ENCODE measurements around the gene TELO2.
"Not testable (repeated sequence)": the region's sequence is repeated elsewhere in the genome, so short reads cannot be mapped to it uniquely, and the experiment has no call there.

TELO2 gene

GRCh38 chr16:1478937-1479336 is 14.2 kb upstream of the TELO2 start:
- DNase-seq = not testable (repeated sequence)

DNA sequence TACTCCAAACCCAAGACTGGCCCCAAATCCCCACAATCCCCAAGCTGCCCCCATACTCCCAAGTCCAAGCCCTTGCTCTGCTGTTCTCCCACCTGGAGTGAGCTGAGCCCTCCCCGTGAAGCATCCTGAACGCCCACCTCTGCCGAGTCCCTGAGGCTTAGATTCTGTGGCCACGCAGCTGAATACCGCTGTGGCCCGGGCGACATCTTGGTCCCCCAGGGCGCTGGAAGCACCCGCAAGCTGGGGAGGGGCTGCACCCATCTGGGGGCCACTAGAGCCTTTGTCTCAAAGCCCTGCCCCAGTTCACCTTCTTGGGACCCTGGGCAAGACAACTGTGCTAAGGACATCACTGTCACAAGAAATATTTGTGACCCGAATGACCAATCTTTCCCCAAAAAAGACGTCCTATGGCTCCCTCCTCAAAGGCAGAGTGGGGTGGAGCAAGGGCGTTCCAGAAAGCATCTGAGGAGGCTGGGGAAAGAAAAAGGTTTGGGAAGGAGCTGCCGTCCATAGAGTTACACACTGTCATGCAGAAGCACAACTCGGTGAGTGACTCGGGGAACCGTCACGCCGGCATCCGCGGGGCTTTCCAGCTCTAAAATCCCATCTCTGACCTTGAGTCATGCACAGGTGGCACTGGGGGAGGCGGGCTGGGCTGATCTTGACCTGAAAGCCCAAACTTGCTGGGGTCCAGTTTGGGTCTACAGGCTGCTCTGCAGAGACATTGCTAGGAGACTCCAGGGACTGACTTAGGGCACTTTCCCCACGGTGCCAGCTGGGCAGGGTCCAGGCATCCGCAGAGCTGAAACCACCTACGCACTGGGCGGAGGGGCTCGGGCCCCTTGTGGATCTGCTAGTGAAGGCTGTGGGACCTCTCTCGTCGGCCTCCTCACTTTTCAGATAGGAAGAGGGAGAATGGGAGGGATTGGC is 11.0 kb upstream of the TELO2 start:
- no peak for DNase-seq

- no peak for DNase-seq
These were observed 7.2 kb upstream of the TELO2 start for GRCh38 chr16:1485847-1486496.

DNA sequence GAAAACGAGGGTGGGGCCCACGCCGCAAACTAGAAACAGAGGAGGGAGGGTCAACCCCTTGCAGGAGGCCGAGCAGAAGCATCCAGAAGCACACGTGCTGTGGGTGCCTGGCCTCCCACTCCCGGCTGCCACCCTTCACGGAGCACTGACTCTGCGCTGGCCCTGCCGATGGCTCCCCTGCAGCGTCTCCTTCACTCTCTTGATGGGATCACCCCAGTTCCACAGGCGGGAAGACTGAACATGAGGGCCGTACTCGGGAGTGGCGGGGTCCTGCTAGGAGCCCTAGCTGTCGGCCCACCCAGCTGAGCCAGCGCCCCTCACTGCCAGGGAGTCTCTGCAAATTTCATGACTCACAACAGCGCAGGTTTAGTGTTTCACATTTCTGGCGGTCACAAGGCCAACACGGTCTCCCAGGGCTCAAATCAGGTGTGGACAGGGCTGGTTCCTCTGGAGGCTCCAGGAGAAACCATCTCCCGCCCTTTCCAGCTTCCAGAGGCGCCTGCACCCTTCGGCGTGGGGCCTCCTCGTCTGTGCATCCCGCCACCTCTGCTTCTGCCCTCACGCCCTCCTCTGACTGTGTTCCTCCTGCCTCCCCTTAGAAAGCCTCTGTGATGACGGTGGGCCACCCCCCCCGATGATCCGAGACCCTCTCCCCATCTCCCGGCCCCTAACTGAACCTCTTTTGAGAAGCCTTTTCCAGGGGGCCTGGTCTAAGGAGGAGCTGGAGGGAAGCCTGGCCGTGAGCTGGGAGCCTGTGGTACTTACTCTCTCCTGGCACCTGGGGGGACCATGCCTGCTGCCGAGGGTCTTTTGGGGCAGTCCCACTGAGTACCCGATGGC is 6.4 kb upstream of the TELO2 start:
- DNase-seq = no peak

- no peak for DNase-seq
These were observed 5.6 kb upstream of the TELO2 start for GRCh38 chr16:1487395-1488053.

DNA sequence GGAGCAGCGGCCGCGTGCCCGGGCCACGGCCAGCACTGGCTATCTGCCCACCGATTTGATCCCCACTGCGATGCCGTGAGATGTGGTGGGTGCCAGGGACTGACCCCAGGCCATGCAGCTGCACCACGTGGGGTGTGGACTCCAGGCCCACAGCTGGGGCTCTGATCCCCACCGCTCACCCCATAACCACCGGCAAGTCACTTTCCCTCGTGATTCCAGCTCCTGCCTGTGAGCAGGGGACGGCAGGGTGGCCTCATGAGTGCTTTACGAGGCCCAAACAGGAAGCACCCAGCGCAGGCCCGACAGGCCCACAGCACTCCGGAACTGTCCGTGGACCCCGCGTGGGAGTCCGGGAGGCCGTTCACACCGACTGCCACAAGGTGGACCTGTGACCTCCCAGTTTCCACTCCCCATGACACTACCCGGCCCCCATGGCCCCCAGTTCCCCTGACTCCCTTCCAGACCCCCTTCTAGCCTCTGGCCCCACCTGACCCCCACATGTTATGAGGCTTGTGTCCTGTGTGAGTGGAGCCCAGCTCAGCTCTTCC is 5.0 kb upstream of the TELO2 start:
- DNase-seq = no peak

DNA sequence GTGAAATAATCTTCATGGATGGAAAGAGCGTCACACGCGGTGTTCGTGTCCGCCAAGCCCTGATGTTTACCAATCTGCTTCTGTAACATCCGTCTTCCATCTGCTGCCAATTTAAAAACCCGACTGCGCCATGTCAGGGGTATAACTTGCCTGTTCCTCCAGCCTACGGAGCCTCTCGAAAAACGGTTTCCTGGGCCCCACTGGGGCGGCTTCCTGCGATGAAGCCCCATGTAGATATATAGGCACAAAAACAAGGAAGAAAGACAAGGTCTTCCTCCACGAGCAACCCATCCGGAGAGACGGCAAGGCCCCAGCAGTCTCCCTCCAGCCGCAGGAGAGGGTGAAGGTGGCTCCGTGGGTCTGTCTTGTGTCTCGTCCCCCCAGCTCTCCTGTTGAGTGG is 4.5 kb upstream of the TELO2 start, which contains the start of gene PTX4:
TSS of gene PTX4 (minus strand) at position 326 of the 400 bp plus-strand sequence. CDS start at position 291, 35 bp downstream.
- DNase-seq = no peak

DNA sequence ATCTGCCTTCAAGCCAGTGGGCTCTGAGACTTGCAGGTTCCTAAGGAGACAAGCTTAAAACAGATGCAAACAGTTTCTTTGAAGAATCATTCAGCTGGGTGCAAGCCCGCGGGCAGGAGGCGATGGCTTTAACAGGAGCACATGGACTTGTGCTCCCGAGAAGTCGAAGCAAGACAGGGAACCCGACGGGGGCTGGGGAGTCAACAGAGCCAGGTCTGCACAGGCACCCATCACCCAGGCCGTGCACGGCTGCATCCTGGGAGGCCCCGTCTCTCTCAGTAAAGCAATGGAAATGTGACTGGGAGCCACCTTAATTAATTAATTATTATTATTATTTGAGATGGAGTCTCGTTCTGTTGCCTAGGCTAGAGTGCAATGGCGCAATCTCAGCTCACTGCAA is 4.1 kb upstream of the TELO2 start:
- no peak for DNase-seq

DNA sequence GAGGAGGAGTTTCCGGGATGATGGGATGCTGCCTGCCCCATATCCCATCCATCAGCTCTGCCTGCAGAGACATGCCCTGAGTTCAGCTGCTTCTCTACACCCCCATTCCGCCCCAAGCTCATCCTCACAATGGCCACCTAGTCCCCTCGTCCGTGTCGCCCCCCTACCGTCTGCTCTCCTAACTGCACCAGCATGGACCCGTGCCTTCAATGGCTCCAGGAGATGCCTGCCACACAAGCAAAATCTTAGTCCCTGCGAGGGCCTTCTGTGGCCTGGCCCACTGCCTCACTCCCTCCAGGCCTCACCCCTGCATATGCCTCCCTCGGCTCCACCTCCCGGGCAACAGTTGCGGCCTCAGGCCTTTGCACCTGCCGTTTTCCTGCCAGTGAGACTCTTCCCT is 1.8 kb upstream of the TELO2 start:
- DNase-seq = no peak

GRCh38 chr16:1492082-1492922 is 858 bp upstream of the TELO2 start:
- no peak for DNase-seq

DNA sequence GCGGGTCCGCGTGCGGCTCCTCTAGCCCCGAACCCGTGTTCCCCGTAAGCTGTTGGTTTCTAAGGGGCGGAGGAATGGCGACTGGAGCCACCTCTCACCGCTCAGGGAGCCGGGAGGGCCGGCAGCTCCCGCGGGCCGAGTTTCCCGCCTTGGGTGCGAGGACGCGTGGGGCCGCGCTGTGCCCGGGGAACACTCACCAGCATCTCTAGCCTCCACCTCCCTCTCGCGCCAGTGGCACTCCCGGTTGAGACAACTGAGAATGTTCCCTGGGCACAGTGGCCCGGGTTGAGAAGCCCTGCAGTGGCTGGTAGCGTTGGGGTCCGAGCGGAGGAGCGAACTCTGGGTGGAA is 560 bp downstream of the TELO2 start:
- DNase-seq = no peak

GRCh38 chr16:1494129-1494640 is 1.0 kb downstream of the TELO2 start:
- DNase-seq = no peak

- DNase-seq = no peak
These were observed 1.6 kb downstream of the TELO2 start for GRCh38 chr16:1494711-1495110.

DNA sequence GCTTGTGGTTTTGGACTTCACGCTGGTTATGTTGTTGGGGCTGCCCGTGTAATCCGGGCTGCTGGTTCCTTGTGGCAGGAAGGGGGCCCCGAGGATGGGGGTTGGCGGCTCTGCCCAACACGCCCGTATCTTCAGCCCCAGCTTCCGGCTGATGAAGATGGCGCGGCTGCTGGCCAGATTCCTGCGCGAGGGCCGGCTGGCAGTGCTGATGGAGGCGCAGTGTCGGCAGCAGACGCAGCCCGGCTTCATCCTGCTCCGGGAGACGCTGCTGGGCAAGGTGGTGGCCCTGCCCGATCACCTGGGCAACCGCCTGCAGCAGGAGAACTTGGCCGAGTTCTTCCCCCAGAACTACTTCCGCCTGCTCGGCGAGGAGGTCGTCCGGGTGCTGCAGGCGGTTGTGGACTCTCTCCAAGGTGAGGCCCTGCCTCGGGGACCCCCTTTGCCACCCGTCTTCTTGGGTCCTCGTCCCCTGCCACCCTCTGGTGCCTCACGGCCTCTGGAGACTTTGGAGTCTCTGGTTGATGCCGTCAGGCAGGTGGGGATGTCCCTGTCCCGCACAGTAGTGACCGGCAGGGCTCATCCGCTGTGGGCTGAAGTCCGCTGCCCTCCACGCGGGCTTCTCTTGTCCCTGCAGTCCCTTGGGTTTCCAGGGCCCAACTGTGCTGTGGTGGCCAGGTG is 2.2 kb downstream of the TELO2 start:
- DNase-seq = no peak

GRCh38 chr16:1495889-1496262 is 2.7 kb downstream of the TELO2 start:
- DNase-seq = no peak

DNA sequence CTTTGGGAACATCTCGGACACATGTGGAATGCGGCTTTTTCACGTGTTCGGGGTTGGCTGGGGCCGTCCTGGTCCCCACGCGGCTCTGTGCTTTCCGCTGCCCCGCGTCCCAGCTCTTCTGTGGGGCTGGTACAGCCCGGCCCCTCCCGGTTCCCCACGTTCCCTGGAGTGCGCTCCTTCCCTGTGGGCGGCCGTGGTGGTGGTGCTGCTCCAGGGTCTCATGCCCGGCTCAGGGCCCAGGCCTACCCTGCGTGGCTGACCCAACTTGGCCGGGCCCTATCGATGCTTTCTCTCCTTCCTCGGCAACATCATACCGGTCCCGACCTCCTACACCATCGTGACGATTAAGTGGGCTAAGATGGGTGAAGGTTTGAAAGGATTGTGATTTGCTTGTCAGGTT is 3.3 kb downstream of the TELO2 start:
- DNase-seq = no peak

DNA sequence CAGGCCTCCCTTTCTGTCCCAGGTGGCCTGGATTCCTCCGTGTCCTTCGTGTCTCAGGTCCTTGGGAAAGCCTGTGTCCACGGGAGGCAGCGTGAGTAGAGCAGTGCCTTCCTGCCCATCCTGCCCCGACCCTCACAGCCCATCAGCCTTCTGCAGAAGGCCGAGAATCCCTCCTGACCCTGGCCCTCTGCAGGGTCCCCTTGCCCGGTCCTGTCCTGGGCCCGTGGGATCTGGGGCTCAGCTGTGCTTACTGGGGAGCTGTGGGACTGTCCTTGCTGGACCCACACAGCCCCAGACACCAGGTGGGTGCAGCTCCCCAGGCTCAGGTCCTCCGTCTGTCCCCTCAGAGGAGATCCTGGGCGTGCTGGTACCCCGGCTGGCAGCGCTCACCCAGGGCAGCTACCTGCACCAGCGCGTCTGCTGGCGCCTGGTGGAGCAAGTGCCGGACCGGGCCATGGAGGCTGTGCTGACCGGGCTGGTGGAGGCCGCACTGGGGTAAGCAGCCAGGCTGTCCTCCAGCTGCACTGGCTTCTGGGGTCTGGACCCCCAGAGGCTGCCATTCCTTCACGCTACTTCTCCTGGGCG is 3.9 kb downstream of the TELO2 start:
- no peak for DNase-seq

DNA sequence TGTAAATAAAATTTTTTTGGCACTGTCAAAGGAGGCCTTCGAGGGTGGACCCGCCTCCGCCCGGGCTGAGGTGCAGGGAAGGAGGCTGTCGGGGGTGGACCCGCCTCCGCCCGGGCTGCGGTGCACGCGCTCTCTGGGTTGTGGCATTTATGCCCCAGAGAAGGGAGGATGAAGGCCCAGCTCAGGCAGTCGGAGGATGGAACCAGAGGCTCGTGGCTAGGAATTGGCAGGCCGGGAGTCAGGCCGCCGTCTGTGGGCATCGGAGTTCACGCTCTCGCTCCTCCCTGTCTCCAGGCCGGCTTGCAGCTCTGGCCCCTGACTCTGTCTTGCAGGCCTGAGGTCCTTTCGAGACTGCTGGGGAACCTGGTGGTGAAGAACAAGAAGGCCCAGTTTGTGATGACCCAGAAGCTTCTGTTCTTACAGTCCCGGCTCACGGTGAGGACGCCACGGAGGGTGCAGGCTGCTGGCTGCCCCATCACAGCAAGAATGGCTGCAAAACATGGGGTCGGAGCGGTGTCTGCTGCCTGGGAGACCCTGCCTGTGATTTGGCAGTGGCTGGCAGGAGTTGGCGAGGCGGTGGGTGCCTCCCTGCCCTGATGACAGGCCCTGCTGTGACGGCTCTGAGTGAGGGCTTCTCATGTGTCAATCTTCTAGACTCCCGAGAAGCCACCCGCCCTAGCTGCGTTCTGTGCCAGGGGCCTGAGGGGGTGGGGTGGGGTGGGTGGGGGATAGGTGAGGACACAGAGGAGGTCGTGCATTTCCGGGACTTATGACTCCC is 5.9 kb downstream of the TELO2 start:
- no peak for DNase-seq

DNA sequence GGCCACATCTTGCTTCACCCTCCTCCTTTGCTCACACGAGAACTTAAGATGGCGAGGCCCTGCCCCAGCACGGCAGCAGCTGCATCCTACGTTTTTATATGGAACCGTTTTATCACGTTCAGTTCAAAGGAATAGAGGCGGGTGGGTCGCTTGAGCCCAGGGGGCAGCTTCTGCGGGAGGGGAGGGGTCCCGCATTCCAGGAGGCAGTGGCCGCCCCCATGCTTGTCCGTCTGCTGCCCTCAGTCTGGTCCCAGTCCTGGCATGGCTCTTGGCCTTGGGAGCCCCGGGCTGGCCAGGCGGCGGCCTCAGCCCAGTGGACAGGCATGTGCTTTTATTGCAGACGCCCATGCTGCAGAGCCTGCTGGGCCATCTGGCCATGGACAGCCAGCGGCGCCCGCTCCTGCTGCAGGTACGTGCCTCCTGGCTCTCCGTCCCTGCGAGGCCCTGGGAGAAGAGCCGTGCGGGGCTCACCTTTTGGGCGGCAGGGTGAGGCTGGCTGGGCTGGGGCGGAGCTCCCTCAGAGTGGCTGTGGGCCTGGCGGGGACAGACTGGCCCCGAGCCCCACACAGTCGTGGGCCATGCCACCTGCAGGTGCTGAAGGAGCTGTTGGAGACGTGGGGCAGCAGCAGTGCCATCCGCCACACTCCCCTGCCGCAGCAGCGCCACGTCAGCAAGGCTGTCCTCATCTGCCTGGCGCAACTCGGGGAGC is 6.8 kb downstream of the TELO2 start:
- no peak for DNase-seq

All from NCI-H2171 treated with DMSO at 0.1 percent for 48 hours (cell line).